ENCODE results near the gene KIAA0753.

The KIAA0753 gene

DNA sequence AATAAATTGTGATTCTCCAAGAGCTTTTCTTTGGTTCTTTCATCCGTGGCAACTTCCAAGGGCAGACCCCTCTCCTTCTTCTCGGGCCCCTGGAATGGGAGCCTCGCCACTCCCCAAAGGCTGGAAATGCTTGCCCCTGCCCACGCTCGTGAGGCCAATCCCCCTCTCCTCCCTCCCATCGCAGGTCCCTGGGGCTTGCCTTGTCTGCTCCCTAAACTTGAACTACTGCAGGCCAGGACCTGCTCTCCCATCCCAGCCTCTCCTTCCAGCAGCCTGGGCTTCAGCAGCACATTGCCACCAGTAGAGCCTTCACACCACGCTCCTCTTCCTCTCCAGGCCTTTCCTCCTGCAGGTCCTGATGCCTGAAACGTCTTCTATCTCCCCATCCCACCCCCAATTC is 95.2 kb downstream of the KIAA0753 start:
- no peak for DNase-seq

- no peak for DNase-seq
Measured at GRCh38 chr17:6544011-6544370, 96.5 kb downstream of the KIAA0753 start.

- DNase-seq, result no peak
Measured at GRCh38 chr17:6543079-6544010, 97.2 kb downstream of the KIAA0753 start.

DNA sequence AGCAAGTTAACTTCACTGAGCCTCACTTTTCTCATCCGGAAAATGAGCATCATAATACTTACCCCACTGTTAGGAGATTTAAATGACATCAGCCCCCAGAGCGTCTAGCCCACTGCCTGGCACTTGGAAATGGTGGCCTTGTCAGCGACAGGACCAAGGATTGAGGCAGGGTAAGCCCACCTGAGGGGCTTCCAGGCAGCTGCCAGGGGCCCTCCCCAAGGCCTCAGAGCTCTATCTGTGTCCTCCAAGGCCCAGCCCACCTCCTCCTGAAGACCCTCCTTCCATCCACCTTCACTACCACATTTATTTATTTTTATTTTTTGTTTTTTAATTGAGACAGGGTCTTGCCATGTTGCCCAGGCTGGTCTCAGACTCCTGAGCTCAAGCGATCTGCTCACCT is 97.9 kb downstream of the KIAA0753 start:
- no peak for DNase-seq

GRCh38 chr17:6541886-6542285 is 98.6 kb downstream of the KIAA0753 start:
- DNase-seq, result no peak

- DNase-seq, result no peak
Measured at GRCh38 chr17:6539871-6540270, 100.6 kb downstream of the KIAA0753 start.

DNA sequence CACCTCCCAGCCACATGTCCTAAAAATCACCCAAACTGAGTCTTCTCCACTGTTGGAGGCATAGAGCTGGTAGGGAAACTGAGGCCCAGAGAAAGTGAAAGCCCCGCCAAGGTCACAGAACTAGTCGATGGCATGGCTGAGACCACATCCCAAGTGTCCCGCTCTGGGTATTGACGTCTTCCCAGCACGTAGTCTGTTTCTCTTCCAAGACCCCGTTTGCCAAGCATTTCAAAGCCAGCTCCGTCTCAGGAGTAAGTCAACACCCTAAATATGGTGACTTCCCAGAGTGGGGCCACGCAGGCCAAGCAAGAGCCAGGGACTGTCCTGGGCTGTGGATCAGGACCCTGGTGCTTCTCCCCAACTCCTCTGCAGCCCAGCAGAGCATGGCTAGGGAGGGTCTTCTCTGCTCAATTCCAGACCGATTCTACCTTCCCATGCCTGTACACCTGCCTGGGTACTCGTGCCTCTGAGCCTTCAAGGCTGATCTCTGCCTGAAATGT is 103.9 kb downstream of the KIAA0753 start:
- no peak for DNase-seq

DNA sequence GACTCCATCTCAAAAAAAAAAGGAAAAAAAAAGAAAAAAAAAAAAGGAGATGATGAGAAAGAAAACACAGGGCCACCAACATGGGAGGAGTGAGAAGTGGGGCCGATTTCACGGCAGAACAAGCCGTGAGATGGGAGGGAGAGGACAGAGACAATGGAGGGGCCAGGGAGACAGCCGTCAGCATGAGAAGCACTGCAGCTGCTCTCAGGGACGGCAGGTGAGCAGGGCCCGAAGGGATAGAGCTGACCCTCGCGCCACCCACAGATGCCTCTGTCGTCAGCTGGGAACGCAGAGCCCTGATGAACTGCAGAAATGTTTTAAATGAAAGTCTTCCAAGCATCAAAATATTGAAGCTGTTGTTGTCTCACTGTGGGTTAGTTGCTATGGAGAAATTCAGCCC is 104.5 kb downstream of the KIAA0753 start:
- DNase-seq, result no peak

DNA sequence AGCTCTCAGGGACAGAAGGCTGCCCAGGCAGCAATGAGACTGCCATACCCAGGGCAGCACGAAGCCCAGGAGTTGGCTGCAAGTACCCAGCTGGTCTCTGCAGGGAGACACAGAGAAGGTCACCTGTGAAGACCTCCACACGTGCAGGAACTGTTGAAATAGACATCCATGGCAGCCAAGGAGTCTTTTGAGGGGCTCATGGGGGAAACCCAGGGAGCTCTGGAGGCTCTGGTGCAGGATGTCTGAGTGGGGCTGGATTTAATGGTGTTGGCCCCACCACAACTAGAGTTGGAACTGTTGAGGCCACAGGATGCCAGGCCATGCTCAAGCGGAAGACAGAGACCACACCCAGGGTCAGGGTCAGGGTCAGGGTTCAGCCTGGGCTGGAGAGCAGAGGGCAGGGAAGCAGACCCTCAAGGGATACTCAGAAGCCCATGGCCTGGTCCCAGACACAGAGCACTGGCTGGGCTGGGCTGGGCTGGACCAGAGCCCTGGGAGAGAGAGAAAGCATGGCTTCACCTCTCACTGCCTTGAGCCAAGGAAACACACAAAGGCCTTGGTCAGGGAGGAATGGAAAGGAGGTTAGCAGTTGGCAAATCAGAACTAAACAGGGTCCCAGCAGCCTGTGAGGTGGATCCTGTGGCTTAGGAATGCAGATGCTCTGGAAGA is 105.5 kb downstream of the KIAA0753 start:
- no peak for DNase-seq

DNA sequence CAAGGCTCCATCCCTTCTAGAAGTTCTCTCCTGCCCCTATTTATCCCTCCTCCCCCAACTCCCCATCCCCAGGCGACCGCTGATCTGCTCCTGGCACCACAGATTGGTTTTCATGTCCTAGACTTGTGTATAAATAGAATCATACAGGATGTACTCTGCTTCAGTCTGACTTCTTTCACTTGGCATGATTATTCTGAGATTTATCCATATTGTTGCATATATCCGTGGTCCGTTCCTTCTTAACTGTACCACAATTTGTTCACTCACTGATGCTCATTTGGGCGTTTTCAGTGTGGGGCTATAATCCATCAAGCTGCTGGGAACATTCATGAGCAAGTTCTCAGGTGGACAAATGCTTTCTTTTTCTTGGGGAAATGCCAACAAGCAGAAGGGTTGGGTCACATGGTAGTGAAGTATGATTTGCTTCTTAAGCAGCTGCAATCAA is 108.0 kb downstream of the KIAA0753 start:
- DNase-seq, result no peak

DNA sequence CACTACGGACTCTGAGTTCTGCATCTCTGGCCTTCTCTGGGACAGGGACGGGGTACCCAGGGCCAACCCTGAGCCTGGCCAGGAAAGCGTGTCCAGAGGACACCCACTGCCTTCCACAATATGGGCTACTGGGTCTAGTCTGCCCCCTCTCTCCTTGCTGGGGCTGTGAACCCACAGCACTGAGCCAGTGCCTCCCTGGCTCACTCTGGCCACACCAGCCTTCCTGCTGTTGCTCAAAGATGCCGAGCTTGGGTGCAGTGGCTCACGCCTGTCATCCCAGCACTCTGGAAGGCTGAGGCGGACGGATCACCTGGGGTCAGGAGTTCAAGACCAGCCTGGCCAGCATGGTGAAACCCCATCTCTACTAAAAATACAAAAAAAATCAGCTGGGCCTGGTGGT is 108.9 kb downstream of the KIAA0753 start:
- no peak for DNase-seq

DNA sequence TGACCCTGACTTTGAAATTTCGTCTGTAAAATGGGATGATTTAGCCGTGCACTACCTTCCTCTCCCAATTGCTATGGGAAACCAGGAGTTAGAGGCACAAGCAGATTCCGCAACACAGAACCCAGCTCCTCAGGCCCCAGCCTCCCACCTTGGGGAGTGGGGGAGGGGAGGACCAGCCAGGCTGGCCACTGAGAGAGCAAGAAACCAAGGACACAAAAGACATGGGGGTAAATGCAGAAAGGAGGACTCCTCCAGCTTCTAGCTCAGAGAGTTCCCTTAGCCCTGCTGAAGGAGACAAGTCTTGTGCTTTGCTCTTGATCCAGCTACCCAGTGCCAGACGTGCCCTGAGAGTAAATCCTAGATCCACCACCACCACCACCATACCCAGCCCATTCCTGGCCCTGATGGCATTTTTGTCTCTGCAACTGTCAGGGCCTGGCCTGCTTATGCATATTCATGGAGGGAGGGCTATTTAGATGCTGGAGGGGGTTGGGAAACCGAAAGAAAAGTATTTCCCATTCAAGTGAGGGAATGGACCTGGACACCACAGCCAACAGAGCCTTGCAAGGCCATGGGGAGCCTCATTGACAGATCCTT is 110.1 kb downstream of the KIAA0753 start:
- no peak for DNase-seq

DNA sequence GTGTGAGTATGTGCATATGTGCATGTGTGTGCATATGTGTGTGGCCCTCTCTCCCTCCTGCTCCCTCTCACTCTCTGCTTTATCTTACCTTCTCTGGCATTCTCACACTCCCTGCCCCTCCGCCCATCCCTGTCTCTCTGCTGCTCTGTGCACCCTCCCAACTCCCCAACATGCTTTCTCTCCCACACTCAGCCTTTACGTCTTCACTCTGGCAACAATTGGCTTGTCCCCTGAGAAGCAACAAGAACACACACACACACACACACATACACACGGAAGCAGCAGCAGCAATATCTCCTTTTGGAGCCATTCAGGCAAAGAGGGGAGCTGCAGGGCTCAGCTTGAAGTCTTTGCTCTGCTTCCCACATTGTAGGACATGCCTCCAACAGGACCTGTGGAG is 112.0 kb downstream of the KIAA0753 start:
- DNase-seq, result no peak

All from DMS79 treated with DMSO at 0.1 percent for 48 hours (cell line).